Heart right ventricle (tissue), 16 donors: Measurements from ENCODE around the gene HTD2. TPM values are rescaled to one million over a fixed set of nuclear protein-coding genes. Genes with fewer than 3 reads are reported as not detected.

Experiments
- ATAC-seq, 8 donors: fragments of 200-7000 bp; cut with Tn5 transposase; one replicate each; pipeline ENCODE4 v1.9.1; 2020; ENCODE audit warnings: mild to moderate bottlenecking in 8 of 8, moderate library complexity in 8 of 8, moderate number of reproducible peaks in 1 of 8
- DNase-seq, 2 donors: peaks; one replicate each; pipeline ENCODE4 v3.0.0-alpha.2; 2020
- H3K27ac ChIP-seq, 10 donors: fragments of 200-600 bp; sonication (generic) in 2 of 10; one replicate each; pipeline versions ENCODE4 v1.5.0 to v1.8.0; 2020 to 2022; ENCODE audit warnings: mild to moderate bottlenecking in 3 of 10
- H3K27me3 ChIP-seq, 7 donors: fragments of 200-600 bp; one replicate each; pipeline ENCODE4 v1.8.0; 2021 to 2022; ENCODE audit warnings: mild to moderate bottlenecking in 2 of 7
- H3K36me3 ChIP-seq, 9 donors: fragments of 200-600 bp; sonication (generic) in 1 of 9; one replicate each; pipeline versions ENCODE4 v1.5.0 to v1.8.0; 2020 to 2022; ENCODE audit warnings: mild to moderate bottlenecking in 2 of 9
- H3K4me1 ChIP-seq, 9 donors: fragments of 200-600 bp; sonication (generic) in 1 of 9; one replicate each; pipeline versions ENCODE4 v1.5.0 to v1.8.0; 2020 to 2022; ENCODE audit warnings: mild to moderate bottlenecking in 4 of 9
- H3K4me3 ChIP-seq, 10 donors: fragments of 200-600 bp; sonication (generic) in 2 of 10; one replicate each; pipeline versions ENCODE4 v1.5.0 to v1.8.0; 2020 to 2022; ENCODE audit warnings: mild to moderate bottlenecking in 7 of 10, moderate library complexity in 2 of 10
- H3K9me3 ChIP-seq, 11 donors: fragments of 200-600 bp in 10 of 11; sonication (generic) in 2 of 11; one replicate each; pipeline versions ENCODE4 v1.5.0 to v1.8.0; 2013 to 2022; ENCODE audit warnings: mild to moderate bottlenecking in 2 of 11, control low read depth in 1 of 11, moderate library complexity in 1 of 11
- WGBS, 2 donors: extraction: QIAGEN DNeasy Blood & Tissue Kit; methylation state at CpG; one replicate each; pipeline ENCODE4 v1.1.7; 2013; ENCODE audit warnings: inconsistent platforms in 1 of 2; 5-methylcytosine and 5-hydroxymethylcytosine counted together
- intact Hi-C, 10 donors: fragments of 100-400 bp; cut with DNase I; formaldehyde crosslinking; loops; one replicate each; pipeline versions ENCODE4 v1.11.1 to v1.14.2; 2022
- polyA plus RNA-seq, 2 donors: library from polyadenylated mRNA; stranded (reverse); fragments of 200-250 nt; gene quantifications; one replicate each; pipeline ENCODE4 v1.2.3, GENCODE V29; 2013
- total RNA-seq, 10 donors: library from RNA; stranded (reverse); fragmentation: NEBNext Ultra II Directional in 3 of 10; extraction: Animal tissue kit (Norgen Biotek cat#: 25700) in 3 of 10; gene quantifications; one replicate each; pipeline versions ENCODE4 v1.2.1 to v1.2.4, GENCODE V29; 2021 to 2023
- TF ChIP-seq, protein P1 (sequence below), 9 donors: fragments of 200-600 bp; sonication (generic) in 2 of 9; IDR thresholded peaks; one replicate each; pipeline versions ENCODE4 v1.5.0 to v1.8.0; 2021 to 2022; ENCODE audit warnings: antibody characterized with exemption in 9 of 9, mild to moderate bottlenecking in 5 of 9, moderate library complexity in 1 of 9
- donor health status: Arrhythmogenic right ventricular cardiomyopathy.
- donor health status: ischemic (EF 13 %, LVEDD 7.1; RV severe dilation, severe dysfunction).
- donor health status: healthy with polysubstance abuse.
- donor health status: DM: no; HTN: yes; CAD: no.
- donor health status: DM: no; HTN: no; CAD: no.
- donor health status: ischemic (EF 25% LVEDD 6.9; RV normal size, moderate dysfunction).
- donor health status: ischemic (EF 25% LVEDD 5.7; RV mildly dilated, moderate dysfunction).
- donor health status: healthy.
- donor health status: DM: yes; HTN: yes; CAD: no.
- donor health status: Ischemic cardiomyopathy.
- donor health status: ischemic (EF 35%, LVEDD 5.7; RV mildly dilated, moderate dysfunction).
- donor health status: nonischemic (EF 11% LVEDD 7.7; RV severe dilation, severe dysfunction).
- donor health status: DM: yes; HTN: yes; CAD: no.
- donor health status: PGD.
- donor health status: ischemic (EF 29% LVEDD 5.4; RV normal size, mild dysfunction).
- donor health status: nonischemic (EF 23%, LVEDD 6.1; RV moderate dilation, normal function).

HTD2 gene
- total and polyA plus RNA-seq, 12 donors = 2.4 to 19.5 (median 12.7) TPM

DNA sequence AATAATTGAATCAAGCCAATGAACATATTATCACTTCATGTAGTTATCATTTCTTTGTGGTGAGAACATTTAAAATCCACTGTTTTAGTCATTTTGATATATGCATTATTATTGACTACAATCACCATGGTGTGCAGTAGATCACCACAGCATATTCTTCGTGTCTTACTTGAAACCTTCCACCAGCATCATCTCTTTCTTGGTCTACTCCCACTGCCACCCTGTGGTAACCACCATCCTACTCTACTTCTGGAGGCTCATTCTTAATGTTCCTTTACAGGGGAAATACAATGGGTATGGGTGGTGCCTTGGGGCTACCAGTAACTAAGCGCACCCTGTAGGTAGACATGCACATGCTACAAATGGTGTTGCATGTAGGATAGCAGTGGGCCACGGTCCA lies 51.8 kb downstream of the HTD2 start:
- WGBS, 2 donors = 97 to 99% methylated on average over 3 of the region's 3 CpGs

DNA sequence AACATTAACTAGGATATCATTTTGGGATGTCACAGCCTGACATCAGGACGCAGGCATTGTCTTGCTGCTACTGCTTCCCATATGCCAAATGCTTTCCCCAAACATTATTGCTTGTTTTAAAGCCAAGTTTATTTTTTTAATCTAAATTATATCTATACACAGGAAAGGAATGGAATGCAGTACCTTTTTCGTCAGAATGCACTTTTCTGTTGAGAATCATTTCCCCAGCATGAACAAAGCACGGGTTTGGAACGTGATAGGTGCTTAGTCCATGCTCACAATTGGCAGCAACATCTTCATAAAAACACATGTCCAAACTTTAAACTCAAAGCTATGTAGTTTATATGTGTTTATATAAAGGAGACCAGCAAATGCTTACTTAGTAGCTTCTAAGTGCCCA lies 52.5 kb downstream of the HTD2 start:
- H3K36me3 ChIP-seq = no peaks in the 10 kb centered on the region
- DNase-seq (no peak), ATAC-seq (no peak)
- peaks cover 0 to 40% (median 8%) of the 10 kb centered on the region in 9 donors for H3K4me1 ChIP-seq
- TF ChIP-seq, protein P1, sequence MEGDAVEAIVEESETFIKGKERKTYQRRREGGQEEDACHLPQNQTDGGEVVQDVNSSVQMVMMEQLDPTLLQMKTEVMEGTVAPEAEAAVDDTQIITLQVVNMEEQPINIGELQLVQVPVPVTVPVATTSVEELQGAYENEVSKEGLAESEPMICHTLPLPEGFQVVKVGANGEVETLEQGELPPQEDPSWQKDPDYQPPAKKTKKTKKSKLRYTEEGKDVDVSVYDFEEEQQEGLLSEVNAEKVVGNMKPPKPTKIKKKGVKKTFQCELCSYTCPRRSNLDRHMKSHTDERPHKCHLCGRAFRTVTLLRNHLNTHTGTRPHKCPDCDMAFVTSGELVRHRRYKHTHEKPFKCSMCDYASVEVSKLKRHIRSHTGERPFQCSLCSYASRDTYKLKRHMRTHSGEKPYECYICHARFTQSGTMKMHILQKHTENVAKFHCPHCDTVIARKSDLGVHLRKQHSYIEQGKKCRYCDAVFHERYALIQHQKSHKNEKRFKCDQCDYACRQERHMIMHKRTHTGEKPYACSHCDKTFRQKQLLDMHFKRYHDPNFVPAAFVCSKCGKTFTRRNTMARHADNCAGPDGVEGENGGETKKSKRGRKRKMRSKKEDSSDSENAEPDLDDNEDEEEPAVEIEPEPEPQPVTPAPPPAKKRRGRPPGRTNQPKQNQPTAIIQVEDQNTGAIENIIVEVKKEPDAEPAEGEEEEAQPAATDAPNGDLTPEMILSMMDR (IDR thresholded peaks at IDR 0.05) = no peak
- intact Hi-C loops = loop anchor here in 1 of 10 donors (10.0 kb wide), 1 partner anchor 136 kb away; the partner anchor contains the start of gene KCTD6
- H3K27me3 ChIP-seq = no peaks in the 10 kb centered on the region
- WGBS, 2 donors = 72 to 73% methylated on average over 4 of the region's 4 CpGs
- no peak overlapping the region for H3K4me3 ChIP-seq
- H3K9me3 ChIP-seq = no peaks in the 10 kb centered on the region
- H3K27ac ChIP-seq = no peak overlapping the region

More for the DNA sequence above, 51.8 kb downstream of the HTD2 start:
- no peak for ATAC-seq
- peaks cover 0 to 46% (median 8%) of the 10 kb centered on the region in 9 donors for H3K4me1 ChIP-seq
- no peak for DNase-seq
- H3K27me3 ChIP-seq = no peaks in the 10 kb centered on the region
- H3K36me3 ChIP-seq = no peaks in the 10 kb centered on the region
- H3K9me3 ChIP-seq = no peaks in the 10 kb centered on the region
- TF ChIP-seq, protein P1 (IDR thresholded peaks at IDR 0.05) = no peak
- intact Hi-C loops = loop anchor here in 1 of 10 donors (10.0 kb wide), 1 partner anchor 137 kb away; the partner anchor contains the start of gene KCTD6
- H3K27ac ChIP-seq = no peak overlapping the region
- H3K4me3 ChIP-seq = no peak overlapping the region

DNA sequence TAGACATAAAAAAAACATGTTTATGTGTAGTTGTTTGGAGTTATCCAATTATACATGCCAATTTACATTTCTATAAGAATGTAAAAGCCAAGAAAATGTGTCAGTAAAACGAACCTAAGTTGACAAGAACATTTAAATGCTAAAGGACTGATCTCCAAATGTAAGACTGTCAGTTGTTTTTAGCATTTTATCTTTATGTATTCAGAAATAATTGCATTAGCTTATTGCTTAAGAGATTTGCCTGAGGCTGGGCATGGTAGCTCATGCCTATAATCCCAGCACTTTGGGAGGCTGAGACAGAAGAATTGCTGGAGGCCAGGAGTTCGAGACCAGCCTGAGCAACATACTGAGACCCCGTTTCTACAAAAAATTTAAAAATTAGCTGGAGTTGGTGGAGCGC lies 53.3 kb downstream of the HTD2 start:
- TF ChIP-seq, protein P1 (IDR thresholded peaks at IDR 0.05) = no peak
- DNase-seq = no peak
- Histone ChIP-seq H3K4me1 (peaks cover 0 to 40% (median 8%) of the 10 kb centered on the region in 9 donors), H3K27ac (no peak overlapping the region), H3K27me3 (no peaks in the 10 kb centered on the region), H3K4me3 (no peak overlapping the region), H3K9me3 (no peaks in the 10 kb centered on the region), H3K36me3 (no peaks in the 10 kb centered on the region)
- intact Hi-C loops = loop anchor here in 1 of 10 donors (10.0 kb wide), 1 partner anchor 135 kb away; the partner anchor contains the start of gene KCTD6
- WGBS, 2 donors = 94% methylated on average over 4 of the region's 4 CpGs
- ATAC-seq = no peak

DNA sequence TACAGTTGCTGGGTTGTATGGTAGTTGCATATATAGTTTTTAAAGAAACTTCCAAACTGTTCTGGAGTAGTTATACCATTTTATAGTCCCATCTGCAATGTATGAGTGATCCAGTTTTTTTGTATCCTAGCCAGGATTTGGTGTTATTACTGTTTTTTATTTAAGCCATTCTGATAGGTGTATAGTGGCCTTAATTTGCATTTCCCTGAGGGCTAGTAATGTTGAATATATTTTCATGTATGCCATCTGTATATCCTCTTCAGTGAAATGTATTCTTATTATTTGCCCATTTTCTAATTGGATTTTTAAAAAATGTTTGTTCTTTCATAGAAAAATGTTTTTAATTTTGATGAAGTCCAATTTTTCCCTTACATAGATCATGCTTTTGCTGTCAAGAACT lies 55.5 kb downstream of the HTD2 start:
- intact Hi-C loops = no loop called here
- Histone ChIP-seq H3K27me3 (no peaks in the 10 kb centered on the region), H3K4me1 (peaks cover 0 to 21% (median 0%) of the 10 kb centered on the region in 9 donors), H3K27ac (no peak overlapping the region), H3K9me3 (no peaks in the 10 kb centered on the region), H3K4me3 (no peak overlapping the region), H3K36me3 (no peaks in the 10 kb centered on the region)
- TF ChIP-seq, protein P1 (IDR thresholded peaks at IDR 0.05) = no peak
- DNase-seq (no peak), ATAC-seq (no peak)
